Loucy (cell line): ENCODE measurements around the gene SPATA7.

Experiments used
- CTCF ChIP-seq: fragments of 200-600 bp; sonication (generic); conservative IDR thresholded peaks from 2 replicates; pipeline ENCODE4 v1.5.1; 2014; ENCODE audit warnings: mild to moderate bottlenecking, antibody characterized with exemption, low read length
- EZH2phosphoT487 ChIP-seq: fragments of 200-600 bp; IDR thresholded peaks from 2 replicates; pipeline ENCODE4 v1.6.1; 2018; ENCODE audit warnings: antibody characterized with exemption, mild to moderate bottlenecking, moderate library complexity, borderline replicate concordance

GRCh38 chr14:88454886-88455285, 69.4 kb downstream of the SPATA7 start:
- TF ChIP-seq CTCF = no peak
- no peak for TF ChIP-seq EZH2phosphoT487
